Fibroblast of mammary gland (primary cell): Measurements from ENCODE around the gene RALGAPB.

Source experiments
- DNase-seq: peaks from one replicate; pipeline ENCODE4 v3.0.0-alpha.2; 2010; ENCODE audit warnings: low read depth
- H3K4me3 ChIP-seq: 2 replicates; pipeline ENCODE4 v1.5.1; 2011; ENCODE audit warnings: low read depth, mild to moderate bottlenecking, low read length, moderate library complexity; ENCODE audit not compliant: control insufficient read depth
- CTCF ChIP-seq: conservative IDR thresholded peaks from 2 replicates; pipeline ENCODE4 v1.5.1; 2011; ENCODE audit warnings: low read depth, low read length, inconsistent platforms; ENCODE audit not compliant: control insufficient read depth, insufficient read depth

The RALGAPB gene

DNA sequence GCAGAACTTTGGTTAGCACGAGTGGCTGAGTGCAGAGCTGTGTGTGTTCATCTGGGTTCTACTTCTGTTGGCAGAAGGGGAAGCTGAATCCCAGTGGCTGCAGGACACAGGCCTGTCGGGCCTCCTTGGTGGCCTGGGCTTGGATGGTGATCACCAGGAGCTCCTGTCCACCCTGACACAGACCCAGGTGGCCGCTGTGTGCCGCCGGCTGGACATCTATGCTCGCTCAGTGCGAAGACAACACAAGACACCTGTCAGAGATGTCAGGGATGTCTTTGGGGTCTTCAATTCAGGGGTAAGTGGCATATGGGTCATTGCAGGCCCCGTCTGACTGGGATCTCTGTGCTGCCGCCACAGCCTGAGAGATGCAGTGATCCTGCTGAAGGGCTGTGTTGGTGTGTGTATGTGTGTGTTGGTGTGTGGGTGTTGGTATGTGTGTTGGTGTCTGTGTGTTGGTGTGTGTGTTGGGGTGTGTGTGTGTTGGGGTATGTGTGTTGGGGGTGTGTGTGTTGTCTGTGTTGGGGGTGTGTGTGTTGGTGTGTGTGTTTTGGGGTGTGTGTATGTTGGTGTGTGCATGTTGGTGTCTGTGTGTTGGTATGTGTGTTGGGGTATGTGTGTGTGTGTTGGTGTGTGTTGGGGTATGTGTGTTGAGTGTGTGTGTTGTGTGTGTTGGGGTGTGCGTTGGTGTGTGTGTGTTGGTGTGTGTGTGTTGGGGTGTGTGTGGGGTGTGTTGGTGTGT lies 154.4 kb downstream of the RALGAPB start:
- H3K4me3 ChIP-seq = no peak overlapping the region
- TF ChIP-seq CTCF = no peak
- no peak for DNase-seq
